ENCODE data around the gene SNRPD3.
"Not testable (repeated sequence)": the region's sequence is repeated elsewhere in the genome, so short reads cannot be mapped to it uniquely, and the experiment has no call there.

The SNRPD3 gene

DNA sequence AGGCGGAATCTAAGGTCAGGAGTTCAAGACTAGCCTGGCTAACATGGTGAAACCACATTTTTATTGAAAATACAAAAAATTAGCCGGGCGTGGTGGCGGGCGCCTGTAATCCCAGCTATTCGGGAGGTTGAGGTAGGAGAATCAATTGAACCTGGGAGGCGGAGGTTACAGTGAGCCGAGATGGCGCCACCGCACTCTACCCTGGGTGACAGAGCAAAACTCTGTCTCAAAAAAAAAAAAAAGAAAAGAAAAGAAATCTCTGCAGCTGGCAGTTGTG is 37.7 kb downstream of the SNRPD3 start:
- not testable (repeated sequence) for DNase-seq

DNA sequence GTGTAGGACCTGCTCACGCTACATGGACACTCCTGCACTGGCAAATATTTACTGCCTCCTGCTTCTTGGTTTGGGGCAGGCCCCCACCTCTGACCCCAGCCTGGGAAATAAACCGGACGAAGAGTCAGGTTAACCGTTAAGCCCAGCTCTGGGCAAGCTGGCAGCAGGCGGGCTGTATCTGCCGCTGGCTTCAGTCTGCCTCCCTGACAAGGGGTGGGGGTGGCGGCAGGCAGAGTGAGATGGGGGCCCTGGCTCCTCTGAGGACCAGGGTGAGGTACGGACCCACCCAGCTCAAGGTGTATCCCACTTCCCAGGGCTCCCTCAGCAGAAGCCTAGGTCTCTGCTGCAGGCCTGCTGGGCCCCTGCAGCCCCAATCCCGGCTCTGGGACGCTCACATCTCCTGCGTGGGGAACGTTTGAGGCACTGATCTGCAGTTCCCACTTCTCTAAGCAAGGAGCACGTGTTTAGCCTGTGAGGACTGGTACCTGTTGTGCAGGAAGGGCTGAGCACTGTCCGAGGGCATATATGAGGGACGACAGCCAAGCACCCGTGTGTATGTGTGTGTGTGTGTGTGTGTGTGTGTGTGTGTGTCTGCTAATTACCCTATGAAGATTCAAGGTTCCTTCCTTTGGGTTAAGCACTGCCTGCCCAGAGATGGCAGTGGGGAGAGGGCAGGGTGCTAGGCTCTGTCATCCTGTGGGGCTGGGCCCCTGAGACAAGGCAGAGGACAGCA is 38.2 kb downstream of the SNRPD3 start:
- DNase-seq: no peak

DNA sequence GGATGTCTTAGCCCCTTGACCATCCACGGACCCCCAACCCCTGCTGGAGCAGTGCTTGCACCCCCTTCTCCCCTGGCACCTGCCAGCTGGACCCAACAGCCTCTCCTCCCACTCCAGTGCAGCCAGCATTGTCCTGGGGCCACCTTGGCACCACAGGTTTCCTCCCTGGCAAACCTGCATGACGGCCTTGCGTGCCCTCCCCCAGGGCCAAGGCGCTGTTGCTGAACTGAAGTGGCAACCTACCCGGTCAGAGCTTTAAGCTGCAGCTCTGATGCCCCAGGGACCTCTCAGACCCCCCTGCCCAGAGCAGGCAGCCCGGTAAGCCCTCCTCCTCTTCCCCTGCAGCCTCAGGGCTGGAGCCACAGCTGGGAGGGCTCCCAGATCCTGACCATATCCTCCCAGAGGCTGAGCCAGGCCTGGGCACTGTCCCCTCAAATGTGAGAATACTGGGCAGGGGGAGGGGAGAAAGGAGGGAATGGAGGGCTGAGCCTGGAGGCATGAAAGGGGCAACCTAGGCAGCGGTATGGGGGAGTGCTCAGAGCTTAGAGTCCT is 38.8 kb downstream of the SNRPD3 start:
- no peak for DNase-seq

DNA sequence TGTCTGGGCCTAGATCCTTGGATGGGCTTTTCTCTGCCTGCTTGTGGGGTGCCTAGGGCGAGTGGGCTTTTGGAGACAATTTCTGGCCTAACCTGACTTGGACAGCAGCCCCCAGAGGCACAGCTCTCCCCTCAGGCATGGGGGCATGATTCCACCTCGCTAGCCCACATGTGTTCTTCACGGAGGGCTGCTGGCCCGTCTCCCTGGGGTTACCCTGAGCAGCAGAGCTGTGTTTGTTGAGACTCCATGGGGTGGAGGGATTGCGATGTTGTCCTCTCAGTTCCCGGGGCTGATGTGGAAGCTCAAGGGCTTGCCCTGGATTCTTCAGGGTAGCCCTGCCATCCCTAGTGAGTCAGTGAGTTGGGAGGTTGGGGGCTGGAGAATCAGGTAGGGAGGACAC is 39.4 kb downstream of the SNRPD3 start:
- no peak for DNase-seq

DNA sequence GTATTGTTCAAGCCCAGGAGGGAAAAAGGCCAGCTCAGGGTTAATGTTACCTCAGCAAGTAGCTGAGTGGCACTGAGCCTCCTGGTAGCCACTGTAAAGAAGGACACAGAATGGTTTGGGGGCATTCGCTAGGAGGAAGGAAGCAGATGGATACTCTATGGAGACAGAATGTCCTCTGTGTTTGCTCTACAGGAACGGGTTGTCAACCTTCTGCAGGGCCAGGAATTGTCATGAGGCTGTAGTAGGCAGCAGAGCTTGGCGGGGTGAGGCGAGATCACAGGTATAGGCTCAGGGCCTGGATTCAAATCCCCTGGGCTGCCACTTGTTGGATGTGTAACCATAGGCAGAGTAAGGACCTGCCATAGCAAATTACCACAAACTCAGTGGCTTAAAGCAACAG is 40.1 kb downstream of the SNRPD3 start:
- DNase-seq: no peak

DNA sequence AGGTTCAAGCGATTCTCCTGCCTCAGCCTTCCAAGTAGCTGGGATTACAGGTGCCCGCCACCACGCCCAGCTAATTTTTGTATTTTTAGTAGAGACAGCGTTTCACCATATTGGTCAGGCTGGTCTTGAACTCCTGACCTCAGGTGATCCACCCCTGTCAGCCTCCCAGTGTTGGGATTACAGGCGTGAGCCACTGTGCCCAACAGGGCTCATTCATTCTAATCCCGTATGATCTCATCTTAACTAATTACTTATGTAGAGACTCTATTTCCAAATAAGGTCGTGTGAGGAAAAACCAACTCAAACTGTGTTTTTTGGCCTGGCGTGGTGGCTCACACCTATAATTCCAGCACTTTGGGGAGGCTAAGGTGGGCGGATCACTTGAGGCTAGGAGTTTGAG is 41.3 kb downstream of the SNRPD3 start:
- not testable (repeated sequence) for DNase-seq

DNA sequence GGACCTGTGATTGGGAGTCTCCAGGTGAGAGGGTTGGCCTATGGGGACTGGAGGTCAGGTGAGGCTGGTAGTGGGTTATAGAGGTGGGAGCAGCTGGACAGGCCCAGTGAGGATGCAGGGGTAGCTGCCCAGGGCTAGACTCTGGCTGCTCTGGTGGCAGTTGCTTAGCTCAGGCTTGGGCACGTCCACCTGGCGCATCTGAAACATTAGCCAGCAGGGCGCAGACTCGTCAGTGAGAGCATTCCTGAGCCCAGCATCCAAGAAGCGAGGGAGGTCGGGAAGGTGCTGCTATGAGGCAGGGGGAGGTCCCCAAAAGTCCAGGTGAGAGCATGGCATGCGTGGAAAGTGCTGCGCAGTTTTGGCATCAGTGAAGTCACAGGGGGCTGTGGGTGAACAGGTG is 43.7 kb downstream of the SNRPD3 start:
- DNase-seq: no peak

DNA sequence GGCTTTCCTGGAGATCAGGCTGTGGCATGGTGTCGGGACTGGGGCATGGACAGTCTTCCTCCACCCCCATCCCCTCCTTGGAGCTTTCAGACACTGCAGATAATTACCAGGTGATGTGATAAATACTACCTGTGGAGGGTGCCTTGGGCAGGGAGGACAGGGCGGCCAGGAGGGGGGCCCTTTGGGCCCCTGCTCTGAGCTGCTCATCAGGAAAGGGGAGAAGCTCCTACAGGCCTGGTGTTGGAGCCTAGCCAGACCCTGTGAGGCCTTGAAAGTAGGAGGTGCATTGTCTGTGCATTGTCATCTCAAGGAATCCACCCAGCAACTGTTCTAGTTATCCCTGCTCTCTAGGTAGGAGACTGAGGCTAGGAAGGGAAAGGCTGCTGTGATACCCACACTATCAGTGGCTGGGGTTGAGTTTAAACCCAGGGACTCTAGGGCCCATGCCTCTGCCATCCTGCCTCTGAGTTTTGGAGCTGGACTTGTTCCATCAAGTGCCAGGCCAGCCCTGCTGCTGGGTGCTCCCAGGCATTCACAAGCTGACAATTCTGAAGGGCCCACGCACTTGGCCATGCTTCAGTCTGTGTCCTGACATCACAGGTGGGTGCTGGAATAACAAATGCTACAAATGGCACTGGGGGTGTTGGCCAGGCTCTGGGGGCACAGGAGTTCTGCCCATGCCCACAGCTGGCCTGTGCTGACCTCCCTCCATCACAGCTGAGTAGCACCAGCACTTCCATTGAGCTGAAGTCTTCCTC is 44.3 kb downstream of the SNRPD3 start:
- not testable (repeated sequence) for DNase-seq

DNA sequence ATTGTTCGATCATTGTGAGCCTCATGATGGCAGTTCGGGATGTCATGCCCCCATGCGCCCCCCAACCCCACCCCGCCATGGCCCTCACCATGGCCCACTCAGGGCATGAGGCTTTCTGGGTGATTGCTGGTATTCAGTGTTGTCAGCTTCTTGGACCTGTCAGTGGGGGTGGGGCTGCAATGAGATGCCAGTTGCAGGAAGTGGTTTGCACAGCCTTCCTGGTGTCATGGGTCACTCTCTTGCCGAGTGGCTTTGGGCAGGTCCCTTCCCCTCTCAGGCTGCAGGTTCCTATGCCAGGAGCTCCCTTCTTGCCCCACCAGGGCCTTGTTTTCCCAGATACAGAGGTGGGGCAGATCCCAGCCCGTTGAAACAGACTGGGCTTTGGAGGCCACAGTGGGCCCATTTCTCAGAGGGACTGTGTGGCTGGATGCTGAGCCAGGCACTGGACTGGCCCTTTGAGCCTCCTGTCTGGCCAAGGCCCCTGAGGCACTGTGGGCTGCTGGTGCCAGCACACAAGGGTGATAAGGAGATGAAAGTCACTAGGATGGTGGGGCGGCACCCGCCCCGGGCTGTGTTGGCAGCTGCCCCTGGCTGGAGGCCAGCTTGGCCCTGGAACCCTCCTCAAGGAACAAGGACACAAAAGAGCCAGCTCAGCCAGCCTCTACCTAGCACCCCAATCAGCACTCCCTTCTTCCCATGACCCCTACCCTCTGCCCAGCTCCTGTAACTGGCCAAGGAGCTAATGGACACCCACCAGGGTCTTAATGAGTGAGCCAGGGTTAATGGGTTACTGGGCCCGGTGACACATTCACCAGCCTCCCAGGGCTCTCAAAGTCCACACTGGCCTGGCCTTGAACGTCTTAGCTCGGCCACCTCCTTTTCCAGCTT is 45.7 kb downstream of the SNRPD3 start:
- DNase-seq: no peak

DNA sequence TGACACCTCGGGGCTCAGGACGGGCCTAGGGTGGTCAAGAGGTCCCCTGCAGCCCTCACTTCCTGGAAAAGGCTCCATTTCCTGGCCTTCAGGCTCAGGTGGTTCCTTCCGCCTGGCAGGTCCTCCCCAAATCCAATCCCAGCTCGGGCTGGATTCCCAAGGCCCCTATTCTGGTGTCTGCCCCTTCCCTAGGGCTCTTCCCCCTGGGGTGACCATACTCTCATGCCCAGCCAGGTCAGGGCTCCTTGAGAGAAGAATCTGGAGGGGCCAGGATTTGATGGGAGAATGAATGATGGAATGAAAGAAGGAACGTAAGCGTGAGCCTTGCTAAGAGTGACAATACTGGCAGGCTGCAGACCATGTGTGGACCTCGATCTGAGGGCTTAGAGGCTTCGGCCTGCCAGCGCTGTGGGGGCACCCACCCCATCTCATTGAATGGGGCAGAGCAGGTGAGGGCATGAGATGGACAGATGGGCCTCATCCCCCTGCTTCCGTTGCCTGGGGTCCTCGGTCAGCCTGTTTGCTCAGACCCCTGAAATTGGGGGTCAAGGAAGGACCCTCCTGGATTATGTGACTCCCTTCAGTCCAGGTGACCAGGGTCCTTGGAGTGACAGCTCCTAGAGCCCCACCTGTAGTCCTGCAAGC is 46.4 kb downstream of the SNRPD3 start:
- DNase-seq: not testable (repeated sequence)

DNA sequence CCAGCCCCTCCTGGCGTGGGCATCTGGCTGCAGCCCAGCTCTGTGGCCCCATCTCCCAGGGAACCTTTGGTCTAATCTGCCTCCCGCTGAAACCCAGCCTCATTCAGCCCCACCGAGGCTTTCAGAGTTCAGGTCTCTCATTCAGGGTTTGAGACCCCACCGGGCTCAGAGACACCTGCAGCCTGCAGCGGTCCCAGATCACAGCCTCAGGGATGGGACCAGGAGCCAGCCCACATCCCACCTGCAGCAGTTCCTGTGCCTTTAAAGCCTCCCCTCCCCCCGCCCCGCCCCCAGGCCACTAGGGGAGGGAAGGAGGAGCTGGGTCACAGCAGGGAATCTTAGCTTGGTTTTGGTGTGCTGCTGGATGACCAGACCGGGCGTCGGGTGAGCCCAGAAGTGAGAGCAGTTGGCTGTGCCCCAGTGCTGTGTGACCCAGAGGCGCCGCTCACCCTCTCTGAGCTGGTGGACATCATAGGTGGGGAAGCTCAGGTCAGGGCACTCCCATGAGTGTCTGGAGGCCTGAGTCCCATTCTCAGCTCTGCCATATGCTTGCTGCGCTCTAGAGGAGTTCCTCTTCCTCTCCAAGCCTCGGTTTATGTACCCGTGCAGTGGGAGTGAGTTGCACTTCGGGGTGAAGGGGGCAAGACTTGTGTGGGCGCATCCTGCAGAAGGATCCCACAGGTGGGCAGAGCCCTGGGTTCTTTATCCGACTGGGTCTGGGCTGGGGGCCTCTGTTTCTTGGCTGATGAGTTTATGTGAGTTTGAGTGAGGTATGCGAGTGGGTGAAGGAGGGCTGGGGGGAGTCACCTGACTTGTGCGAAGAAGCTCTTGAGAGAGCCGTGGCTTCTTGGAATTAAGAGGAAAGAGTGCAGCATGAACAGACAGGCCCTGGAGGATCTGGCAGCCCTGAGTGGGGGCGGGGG is 47.3 kb downstream of the SNRPD3 start, which contains the start of gene GGT1:
TSS of gene GGT1 (plus strand) at position 347 of the 923 bp plus-strand sequence. CDS start 7,889 bp downstream, outside the sequence.
- not testable (repeated sequence) for DNase-seq

DNA sequence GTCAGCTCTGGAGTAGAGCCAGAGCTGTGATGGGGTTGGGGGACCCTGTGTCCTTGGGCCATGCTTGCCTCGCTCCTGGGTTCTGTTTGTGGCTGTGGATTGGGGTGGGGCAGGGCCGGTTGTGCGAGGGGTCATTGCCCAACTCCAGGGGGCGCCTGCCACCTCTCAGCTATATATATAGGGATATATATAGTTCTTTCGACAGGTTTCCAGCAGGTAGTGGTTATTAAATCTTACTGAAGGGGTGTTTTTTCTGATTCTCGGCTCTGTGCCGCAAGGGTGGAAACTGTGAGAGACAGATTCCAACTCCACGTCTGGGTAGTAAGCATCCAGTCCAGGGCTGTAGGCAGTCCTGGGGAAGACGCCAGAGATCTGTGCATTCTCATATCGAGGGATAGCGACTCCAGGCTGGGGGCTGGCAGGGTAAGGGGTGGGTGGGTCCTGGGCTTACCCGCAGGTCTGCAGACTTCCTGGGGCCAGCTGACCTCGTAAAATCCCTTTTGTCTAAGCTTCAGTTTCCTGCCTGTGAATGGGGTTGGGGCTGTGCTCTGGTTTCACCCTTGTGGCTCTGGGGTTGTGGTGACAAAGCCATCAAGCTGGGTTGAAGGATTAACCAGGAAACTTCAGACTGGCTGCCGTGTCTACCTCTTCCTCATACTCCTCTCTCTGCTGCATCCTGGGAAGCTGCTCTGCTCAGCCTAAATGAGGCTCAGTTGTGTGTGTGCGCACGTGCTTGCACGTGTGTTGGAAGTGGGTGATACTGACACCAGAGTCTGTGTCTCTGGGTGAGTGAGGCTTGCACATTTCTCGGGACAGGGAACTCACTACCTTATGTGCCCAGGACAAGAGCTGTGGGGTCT is 48.2 kb downstream of the SNRPD3 start:
- DNase-seq: not testable (repeated sequence)

DNA sequence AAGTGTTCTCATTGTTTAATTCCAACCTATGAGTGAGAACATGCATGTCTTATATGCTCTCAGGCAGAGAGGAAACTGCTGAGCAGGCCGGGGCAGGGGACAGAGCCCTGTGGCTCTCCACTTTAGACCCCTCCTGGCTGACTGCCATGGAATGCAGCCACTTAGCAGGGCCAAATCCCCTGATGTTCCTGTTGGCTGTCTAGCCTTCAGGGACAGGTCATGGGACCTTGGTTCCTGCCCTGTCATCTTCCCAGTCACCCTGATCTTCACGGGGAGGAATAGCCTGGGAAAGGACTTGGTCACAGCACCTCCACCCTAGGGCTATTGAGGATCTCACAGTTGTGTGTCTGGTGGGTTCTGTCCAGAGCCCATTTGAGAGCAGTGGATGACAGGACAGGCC is 50.5 kb downstream of the SNRPD3 start:
- DNase-seq: not testable (repeated sequence)

DNA sequence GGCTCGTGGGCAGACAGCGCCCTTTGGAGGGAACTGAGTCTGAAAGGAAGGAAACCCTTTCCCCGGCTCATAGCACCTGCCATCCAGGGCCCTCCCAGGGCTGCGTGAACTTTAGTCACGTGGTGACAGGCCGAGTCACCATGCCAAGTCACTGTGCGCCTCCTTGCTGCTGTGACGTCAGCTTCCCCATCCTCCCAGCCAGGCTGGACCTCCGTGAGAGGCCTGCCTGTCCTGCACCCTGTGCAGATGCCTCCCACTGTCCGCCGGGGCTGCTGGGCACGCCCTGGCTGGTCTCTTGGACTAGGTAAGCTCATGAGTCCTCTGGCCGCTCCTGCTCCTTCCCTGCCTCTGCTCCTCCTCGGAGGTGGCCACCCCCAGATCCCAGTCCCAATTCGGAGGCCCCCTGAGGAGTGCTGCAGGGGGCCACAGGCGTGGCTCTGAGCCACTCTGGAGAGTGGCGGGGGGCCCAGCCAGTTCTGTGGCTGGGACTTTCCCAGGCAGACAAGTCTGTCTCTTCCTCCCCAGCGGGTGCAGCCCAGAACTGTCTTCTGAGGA is 51.7 kb downstream of the SNRPD3 start:
- peak; percentile 50 to 66 for DNase-seq

DNA sequence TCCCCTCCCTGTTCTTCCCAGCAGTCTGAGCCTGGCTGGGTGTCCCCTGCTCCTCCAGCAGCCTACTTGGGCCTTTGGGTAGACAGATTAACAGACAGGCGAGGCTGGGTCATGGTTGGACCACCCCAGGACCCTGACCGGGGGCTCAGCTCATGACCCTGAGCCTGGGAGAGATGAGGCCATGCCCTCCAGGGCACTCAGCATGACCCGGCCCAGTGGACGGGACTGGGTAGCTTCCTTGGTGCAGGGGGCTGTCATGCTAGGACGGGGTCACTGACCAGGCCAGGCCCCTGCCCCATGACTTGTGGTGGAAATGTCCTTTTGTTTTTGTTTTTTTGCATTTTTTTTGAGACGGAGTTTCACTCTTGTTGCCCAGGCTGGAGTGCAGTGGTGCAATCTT is 52.5 kb downstream of the SNRPD3 start:
- DNase-seq: not testable (repeated sequence)

DNA sequence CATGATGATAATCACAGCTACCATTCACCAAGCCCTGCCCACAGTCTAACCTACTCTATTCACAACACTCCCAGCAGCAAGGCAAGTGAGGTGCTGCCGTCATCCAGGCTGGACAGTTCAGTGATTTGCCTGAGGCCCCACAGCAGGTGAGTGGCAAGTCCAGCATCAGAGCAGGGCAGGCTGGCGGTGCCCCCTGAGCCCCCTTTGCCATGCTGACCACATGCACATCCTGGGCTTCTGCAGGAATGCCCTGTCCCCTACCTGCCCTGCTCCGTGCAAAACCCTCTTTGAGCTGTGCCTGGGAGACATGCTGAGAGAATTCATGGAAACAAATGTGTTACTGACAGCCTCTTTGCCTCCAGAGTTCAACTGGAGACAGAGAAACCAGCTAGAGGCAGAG is 54.1 kb downstream of the SNRPD3 start:
- not testable (repeated sequence) for DNase-seq

DNA sequence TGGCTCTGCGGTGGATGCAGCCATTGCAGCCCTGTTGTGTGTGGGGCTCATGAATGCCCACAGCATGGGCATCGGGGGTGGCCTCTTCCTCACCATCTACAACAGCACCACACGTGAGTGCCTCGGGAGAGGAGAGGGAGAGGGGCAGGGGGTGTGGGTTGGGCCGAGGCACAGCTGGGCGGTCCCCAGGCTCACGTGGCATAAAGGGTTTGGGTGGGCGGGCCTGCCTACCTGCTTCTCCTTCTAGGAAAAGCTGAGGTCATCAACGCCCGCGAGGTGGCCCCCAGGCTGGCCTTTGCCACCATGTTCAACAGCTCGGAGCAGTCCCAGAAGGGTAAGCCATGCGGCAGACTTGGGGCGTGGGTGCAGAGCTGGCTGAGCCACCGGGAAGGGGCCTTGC is 59.0 kb downstream of the SNRPD3 start:
- not testable (repeated sequence) for DNase-seq

DNA sequence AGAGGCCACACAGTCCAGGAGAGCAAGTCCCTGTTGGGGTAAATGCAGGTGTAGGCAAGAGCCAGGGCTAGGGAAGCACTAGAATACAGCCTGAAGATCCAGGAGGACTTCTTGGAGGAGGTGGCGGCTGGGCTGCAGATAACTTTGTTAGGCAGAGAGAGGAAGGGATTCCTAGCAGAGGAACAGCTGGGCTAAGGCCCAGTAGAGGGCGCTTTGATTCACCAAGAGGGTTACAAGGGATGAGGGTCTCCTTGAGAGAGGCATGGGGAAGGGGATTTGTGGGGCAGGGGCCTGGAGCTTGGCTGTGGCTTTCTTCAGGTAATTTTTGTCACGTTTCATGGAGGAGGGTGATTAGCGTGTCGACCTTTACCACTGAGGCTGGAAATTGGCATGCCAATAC is 65.4 kb downstream of the SNRPD3 start:
- not testable (repeated sequence) for DNase-seq

DNA sequence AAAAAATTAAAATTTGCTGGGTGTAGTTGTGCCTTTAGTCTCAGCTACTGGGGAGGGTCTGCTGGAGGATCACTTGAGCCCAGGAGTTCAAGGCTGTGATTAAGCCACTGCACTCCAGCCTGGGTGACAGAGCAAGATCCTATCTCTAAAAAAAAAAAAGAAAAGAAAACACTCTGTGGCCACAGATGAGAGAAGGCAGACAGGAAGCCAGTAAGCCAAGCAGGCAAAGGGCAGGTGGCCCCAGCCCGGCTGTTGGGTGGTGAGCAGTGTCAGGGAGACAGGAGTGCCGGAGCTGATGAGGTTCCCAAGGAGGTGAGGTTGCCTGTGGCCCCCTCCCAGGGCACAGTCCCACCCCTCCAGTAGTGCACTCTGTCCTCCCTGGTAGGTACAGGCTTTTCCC is 66.8 kb downstream of the SNRPD3 start:
- not testable (repeated sequence) for DNase-seq

All from stimulated activated CD4-positive, alpha-beta T cell treated with anti-CD3 and anti-CD28 coated beads, Interleukin-4, amount 100 ng/mL, for 4 hours (primary cell).